ENCODE results near the gene TP73.

TP73 gene

DNA sequence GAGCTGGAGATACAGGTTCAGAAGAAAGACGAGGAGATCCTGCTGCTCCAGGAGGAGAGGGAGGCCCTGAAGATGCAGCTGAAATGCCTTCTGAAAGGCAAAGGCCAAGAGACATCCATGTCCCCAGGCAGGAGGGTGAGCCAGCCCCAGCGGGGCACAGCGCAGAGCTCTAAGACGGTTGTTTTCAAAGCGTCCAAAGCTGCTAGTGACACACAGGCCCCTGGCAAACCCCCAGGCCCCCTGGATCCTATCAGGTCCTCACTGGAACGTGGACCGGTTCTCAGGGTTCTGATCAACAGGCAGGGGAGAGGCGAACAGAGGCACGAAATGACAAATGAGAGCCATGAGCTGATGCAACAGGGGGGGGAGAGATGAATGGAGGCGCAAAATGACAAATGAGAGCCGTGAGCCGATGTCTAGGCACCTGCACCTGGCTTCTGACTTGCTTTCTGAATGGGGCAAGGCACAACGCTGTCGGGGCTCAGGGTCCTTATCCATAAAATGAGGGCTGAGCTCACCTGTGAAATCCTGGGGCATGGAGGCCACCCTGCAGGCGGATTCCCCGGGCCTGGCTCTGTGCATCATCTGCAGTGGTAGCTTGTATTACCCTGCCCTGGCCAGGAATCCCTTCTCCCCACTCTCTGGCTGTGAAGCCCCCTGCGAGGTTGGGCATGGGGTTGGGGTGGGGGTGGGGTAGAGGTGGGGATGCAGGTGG lies 109.1 kb downstream of the TP73 start:
- Mint-ChIP-seq H3K27me3 (peaks cover 14% of the 10 kb centered on the region), H3K27ac (no peak overlapping the region), H3K36me3 (no peaks in the 10 kb centered on the region), H3K4me1 (no peaks in the 10 kb centered on the region), H3K4me3 (no peak overlapping the region), H3K9me3 (peaks cover 5% of the 10 kb centered on the region)
- ATAC-seq (ENCODE audit: low read depth) (no peak), DNase-seq (ENCODE audit: low spot score in 2 of 2) (no peak)

DNA sequence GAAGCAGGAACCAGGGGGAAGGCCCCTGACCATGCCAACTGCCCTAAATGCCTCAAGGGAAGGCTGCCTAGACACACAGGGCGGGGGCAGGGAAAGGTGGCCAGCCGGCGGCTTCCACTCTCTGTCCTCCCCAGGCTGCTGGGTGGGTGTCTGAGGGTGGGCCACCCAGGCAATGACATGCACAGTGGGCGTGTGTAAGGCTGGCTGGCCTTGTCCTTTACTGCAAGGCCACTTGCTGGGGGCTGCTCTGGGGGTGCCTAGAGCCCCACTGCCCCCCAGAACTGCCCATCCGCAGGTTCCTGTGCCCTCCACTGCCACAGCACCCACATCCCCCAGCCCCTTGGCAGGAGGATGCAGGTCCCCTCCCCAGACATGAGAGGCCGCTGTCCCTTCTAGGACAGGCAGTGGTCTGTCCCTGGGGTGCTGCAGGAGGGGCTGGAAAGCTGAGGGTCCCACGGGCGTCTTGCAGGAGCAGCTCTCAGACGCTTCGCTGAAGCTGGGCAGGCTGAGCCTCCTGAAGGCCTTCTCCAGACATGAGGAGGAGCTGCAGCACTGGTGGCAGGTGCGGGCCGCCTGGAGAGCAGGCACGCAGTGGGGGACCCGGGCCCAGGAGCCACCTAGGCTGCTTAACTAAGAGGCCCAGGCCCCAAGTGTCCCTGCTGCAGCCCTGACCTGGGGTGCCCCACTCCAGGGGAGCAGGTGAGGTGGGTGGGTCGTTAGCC lies 110.0 kb downstream of the TP73 start:
- DNase-seq (ENCODE audit: low spot score in 2 of 2) (no peak), ATAC-seq (ENCODE audit: low read depth) (no peak)
- Mint-ChIP-seq H3K27ac (no peak overlapping the region), H3K36me3 (no peaks in the 10 kb centered on the region), H3K4me1 (no peaks in the 10 kb centered on the region), H3K27me3 (peaks cover 13% of the 10 kb centered on the region), H3K9me3 (peaks cover 5% of the 10 kb centered on the region), H3K4me3 (no peak overlapping the region)

DNA sequence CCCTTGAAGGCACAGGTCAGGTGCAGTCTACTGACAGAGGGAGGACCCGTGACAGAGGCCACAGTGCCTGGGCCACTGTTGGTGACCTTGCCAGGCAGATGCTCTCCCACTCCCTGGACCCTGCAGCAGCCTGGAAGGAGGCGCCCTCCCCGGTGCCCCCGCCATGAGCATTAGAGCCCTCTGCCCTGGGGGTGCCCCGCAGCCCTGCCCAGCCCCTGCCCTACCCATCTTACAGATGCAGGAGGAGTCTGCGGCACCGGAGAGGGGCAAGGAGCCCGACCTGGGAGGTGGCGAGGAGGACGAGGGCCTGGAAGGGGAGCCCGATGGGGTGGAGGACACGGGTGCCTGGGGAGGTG lies 110.5 kb downstream of the TP73 start:
- H3K4me1 Mint-ChIP-seq: no peaks in the 10 kb centered on the region
- H3K27me3 Mint-ChIP-seq: peaks cover 18% of the 10 kb centered on the region
- DNase-seq (ENCODE audit: low spot score in 2 of 2) (no peak), ATAC-seq (ENCODE audit: low read depth) (no peak)
- no peaks in the 10 kb centered on the region for H3K36me3 Mint-ChIP-seq
- H3K9me3 Mint-ChIP-seq: peaks cover 5% of the 10 kb centered on the region
- no peak overlapping the region for H3K27ac Mint-ChIP-seq
- no peak overlapping the region for H3K4me3 Mint-ChIP-seq

DNA sequence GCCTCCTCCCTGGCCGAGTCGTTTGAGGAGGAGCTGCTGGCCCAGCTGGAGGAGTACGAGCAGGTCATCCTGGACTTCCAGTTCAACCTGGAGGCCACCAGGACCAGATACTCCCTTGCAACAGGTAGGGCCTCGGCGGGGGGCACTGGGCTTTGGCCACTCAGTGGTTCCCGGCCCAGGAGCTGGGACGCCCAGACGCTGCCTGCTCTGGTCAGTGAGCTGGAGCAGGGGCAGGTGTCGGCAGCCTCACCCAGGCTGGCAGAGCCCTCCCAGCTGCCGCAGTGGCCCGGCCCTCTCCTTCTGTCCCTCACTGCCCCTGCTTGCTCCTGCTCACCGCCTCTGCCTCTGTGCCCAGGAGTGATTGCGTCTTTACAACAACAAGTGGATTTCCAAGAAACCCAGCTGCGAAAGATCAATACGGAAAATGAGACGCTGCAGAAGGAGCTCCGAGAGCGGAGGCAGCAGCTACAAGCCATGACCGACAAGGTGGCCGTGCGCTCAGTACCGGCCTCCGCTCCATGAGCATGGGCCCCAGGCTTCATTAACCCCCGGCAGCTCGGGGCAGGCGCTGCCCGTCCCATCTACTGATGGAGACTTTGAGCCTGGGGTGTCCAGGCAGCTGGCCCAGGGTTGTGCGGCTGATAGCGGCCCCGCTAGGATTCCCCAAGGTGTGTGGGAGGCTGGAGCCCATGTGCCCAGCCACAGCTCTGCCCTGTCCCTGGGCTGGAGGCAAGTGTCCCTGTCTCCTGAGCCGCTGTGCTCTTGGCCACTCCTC lies 111.2 kb downstream of the TP73 start:
- no peaks in the 10 kb centered on the region for H3K36me3 Mint-ChIP-seq
- no peaks in the 10 kb centered on the region for H3K4me1 Mint-ChIP-seq
- no peak for DNase-seq (ENCODE audit: low spot score in 2 of 2)
- H3K9me3 Mint-ChIP-seq: peaks cover 5% of the 10 kb centered on the region
- no peak overlapping the region for H3K4me3 Mint-ChIP-seq
- H3K27ac Mint-ChIP-seq: no peak overlapping the region
- no peak for ATAC-seq (ENCODE audit: low read depth)
- H3K27me3 Mint-ChIP-seq: peaks cover 18% of the 10 kb centered on the region

DNA sequence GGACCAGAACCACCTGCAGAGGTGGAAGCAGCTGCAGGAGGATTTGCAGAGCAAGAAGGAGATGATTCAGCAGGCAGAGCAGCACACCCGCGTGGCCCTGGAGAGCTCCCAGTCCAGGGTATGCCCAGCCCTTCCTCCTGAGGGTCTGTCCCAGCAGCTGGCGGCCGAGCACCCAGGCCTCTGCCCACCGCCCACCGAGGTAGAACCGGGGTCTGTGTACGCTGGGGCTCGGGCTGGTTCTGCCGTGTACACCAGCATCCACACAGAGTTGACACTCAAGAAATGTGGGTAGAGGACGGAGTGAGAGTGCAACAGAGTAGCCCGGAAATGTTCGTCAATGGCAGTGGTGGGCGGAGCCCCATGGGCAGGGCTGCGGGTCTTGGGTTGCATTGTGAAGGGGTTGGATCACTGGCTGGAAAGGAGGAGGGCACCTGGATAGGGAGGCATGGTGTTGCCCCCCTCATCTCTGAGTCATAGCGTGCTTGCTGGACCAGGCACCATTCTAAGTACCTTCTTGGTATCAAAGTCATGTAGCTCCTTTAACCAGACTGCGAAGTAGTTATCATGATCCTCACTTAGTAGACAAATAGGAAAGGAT lies 115.1 kb downstream of the TP73 start:
- DNase-seq (ENCODE audit: low spot score in 2 of 2): no peak
- Mint-ChIP-seq H3K9me3 (no peaks in the 10 kb centered on the region), H3K27ac (no peak overlapping the region)

DNA sequence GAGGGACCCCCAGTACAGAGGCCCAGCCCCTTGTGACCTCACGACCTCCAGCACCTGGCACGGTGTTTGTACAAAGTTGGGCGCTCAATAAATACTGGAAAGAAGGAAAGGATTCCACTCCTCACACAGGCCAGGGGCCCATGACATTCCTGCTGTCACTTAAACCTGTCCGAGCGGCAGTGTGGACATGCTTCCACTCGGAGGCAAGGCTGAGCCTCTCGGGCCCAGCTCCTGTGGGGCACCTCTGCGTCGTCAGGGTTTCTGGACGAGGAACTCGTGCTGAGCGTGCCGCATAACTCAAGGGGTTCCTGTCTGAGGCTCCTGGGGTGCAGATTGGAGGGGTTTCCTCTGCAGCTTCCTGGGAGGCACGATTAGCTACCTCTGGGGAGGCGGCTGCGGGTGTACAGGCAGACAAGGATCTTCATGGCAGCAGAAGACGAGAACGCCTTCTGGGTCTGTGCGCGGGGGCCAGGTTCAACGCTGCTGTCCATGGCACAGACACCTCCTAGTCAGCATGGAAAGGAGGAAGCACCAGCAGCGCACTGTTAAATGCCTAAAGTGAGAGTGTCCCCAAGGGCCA lies 116.6 kb downstream of the TP73 start:
- no peak overlapping the region for H3K4me3 Mint-ChIP-seq
- peaks cover 11% of the 10 kb centered on the region for H3K27me3 Mint-ChIP-seq
- ATAC-seq (ENCODE audit: low read depth): no peak
- peaks cover 4% of the 10 kb centered on the region for H3K4me1 Mint-ChIP-seq
- no peaks in the 10 kb centered on the region for H3K9me3 Mint-ChIP-seq
- no peak for DNase-seq (ENCODE audit: low spot score in 2 of 2)
- no peaks in the 10 kb centered on the region for H3K36me3 Mint-ChIP-seq
- H3K27ac Mint-ChIP-seq: no peak overlapping the region

More for the DNA sequence above, 115.1 kb downstream of the TP73 start:
- Mint-ChIP-seq H3K36me3 (no peaks in the 10 kb centered on the region), H3K4me1 (peaks cover 4% of the 10 kb centered on the region), H3K27me3 (peaks cover 13% of the 10 kb centered on the region), H3K4me3 (no peak overlapping the region)
- no peak for ATAC-seq (ENCODE audit: low read depth)

DNA sequence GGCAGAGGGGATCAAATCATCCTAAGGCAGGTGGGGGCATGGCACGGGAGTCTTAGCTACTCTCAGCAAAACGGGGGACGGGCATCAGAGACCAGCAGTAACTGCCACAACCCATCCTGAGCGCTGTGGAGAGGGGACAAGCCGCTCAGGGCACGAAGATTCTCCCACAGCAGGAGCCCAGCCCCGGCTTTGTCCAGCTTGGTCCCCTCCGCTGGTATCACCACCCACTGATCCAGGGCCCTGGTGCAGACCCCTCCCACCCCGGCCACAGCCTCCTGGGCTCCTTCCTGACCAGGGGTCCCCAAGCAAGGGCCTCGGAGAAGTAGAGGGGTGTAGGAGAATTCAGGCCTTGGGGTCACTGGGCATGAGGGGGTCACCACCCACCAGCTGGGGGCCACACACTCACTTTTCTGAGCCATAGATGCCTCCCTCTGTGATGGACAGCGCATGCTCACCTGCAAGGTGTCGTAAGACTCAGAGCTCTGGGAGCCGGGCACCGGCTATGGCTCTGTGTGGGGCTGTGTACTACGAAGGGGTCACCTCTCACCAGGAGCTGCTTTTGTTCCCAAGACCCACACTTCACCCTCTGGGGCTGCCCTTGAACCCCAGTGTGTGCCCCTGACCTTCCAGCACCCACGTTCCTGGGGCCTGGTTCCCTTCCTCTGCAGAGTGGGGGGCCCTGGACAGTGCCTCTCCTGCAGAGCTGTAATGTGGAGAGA lies 117.9 kb downstream of the TP73 start:
- Mint-ChIP-seq H3K27me3 (peaks cover 8% of the 10 kb centered on the region), H3K4me1 (peaks cover 6% of the 10 kb centered on the region), H3K9me3 (no peaks in the 10 kb centered on the region), H3K4me3 (peak overlapping the region; percentile 60), H3K27ac (no peak overlapping the region), H3K36me3 (no peaks in the 10 kb centered on the region)
- ATAC-seq (ENCODE audit: low read depth) (no peak), DNase-seq (ENCODE audit: low spot score in 2 of 2) (no peak)

DNA sequence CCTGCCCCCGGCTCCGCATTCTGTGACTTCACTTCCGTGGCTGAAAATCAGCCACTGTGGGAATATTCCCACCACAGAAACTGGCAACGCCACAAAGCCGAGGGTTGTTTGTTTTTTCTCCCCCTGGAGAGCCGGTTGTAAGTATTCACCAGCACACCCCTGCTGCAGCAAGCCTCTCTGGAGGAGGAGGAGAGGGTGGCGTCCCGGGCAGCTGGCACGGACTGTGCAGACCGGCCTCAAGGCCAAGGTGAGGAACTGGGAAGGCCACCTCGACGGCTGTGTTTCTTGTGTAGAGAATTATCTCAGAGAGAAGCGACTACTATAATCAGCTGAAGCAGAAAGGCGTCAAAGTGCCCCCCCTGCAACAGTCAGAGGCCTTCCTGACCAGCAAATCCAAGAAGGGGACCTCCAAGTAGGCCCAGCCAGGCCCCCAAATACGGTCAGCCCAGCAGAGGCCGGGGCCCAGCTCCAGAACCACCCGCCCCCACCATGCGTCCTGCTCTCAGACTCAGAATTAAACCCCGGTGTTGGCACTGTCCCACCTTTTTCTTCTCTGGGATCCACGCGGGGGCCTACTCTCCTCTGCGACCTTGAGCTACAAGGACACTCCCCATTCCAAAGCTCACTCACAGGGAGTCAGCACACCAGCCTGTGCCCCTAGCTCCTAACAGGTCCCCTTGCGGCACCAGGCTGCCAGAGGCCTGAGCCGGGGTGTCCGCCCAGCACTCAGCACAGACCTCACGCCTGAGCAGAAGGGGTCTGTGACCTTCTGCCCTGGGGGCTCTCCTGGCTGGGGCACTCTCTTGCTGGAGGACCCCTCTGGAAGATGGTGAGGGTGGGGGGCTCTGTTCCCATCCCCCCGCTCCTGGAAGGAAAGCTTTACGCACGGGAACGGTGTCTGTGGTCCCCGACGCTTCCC lies 119.1 kb downstream of the TP73 start:
- DNase-seq (ENCODE audit: low spot score in 2 of 2) (no peak), ATAC-seq (ENCODE audit: low read depth) (no peak)
- Mint-ChIP-seq H3K36me3 (no peaks in the 10 kb centered on the region), H3K27ac (no peak overlapping the region), H3K9me3 (no peaks in the 10 kb centered on the region), H3K27me3 (peaks cover 6% of the 10 kb centered on the region), H3K4me3 (peak overlapping the region; percentile 83), H3K4me1 (peaks cover 15% of the 10 kb centered on the region)

DNA sequence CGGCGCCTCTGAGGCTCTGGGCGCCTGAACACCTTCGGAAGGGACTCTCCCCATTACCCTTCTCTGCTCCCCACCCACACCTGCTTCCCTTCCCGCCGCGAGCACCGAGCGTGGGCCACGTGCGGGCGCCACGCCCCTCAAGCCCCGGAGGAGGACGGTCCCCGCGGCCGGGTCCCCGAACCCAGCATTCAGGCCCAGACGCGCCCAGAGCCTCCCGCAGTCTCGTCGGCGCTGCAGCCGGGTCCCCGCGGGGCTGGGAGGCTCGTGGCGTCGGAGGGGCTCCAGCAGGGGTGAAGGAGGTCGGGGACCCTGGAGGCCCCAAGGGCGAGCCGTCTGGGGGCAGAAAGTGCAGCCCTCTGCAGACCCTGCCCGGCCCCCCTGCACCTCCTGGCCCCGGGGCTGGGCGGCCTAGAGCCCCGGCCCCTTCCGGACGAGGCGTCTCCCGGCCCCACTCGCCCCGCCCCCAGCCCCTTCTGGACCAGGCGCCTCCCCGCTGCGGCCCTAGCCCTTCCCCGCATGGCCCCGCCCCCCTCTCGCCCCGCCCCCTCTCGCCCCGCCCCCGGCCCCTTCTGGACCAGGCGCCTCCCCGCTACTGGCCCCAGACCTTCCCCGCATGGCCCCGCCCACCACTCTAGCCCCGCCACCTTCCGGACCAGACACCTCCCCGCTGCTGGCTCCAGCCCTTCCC lies 119.9 kb downstream of the TP73 start:
- Mint-ChIP-seq H3K9me3 (no peaks in the 10 kb centered on the region), H3K4me3 (peak overlapping the region; percentile 83), H3K4me1 (peaks cover 15% of the 10 kb centered on the region), H3K27ac (no peak overlapping the region), H3K27me3 (peaks cover 5% of the 10 kb centered on the region), H3K36me3 (no peaks in the 10 kb centered on the region)
- ATAC-seq (ENCODE audit: low read depth): peak; percentile 77
- peak; percentile 78 to 85 for DNase-seq (ENCODE audit: low spot score in 2 of 2)

DNA sequence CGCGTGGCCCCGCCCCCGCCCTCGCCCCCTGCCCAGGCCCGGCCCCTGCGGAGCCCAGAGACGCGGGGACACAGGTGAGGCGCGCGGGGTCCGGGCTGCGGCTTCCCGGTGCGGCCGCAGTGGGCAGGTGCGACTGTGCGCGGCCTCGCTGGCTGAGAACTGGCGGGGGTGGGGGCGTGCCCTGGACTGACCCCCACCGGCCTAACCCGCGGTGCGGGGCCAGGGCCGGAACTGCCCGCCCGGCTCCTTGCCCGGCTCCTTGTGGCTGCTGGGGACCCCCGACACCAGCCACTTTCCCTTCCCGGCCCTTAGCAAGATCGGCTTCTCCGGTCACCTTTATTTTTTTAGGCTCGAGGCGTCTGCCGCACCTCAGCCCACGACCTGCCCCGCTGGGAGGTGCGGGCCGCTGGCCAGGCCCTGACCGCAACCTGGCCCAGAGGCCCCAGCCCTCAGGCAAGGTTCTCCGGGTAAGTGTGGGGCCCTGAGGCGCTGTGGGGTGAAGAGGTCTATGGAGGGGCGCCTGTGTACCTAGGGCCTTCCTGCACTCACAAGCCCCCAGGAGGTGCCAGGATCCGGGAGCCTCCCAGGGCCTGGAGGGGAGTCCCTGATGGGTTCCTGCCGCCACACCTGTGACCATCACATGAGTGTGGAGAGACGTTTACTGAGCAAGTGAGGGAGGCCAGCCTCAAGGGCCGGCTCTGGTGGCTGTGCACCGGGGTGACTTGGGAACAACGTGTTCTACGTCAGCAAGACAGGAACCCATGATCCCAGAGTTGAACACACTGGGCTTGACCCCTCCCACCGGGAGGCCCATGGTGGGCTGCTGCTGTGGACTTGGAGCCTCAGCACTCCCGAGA lies 120.6 kb downstream of the TP73 start, which contains the start of gene SMIM1:
TSS of gene SMIM1 (plus strand) at position 35 of the 857 bp plus-strand sequence. CDS start 2,625 bp downstream, outside the sequence.
- no peaks in the 10 kb centered on the region for H3K9me3 Mint-ChIP-seq
- H3K27ac Mint-ChIP-seq: no peak within 1 kb of the TSS
- H3K4me1 Mint-ChIP-seq: peaks cover 15% of the 10 kb centered on the region
- H3K36me3 Mint-ChIP-seq: no peaks in the 10 kb centered on the region
- peak in 1 of 2 donors; percentile 41 for DNase-seq (ENCODE audit: low spot score in 2 of 2)
- no peaks in the 10 kb centered on the region for H3K27me3 Mint-ChIP-seq
- no peak for ATAC-seq (ENCODE audit: low read depth)
- H3K4me3 Mint-ChIP-seq: peak within 1 kb of the TSS; percentile 83

DNA sequence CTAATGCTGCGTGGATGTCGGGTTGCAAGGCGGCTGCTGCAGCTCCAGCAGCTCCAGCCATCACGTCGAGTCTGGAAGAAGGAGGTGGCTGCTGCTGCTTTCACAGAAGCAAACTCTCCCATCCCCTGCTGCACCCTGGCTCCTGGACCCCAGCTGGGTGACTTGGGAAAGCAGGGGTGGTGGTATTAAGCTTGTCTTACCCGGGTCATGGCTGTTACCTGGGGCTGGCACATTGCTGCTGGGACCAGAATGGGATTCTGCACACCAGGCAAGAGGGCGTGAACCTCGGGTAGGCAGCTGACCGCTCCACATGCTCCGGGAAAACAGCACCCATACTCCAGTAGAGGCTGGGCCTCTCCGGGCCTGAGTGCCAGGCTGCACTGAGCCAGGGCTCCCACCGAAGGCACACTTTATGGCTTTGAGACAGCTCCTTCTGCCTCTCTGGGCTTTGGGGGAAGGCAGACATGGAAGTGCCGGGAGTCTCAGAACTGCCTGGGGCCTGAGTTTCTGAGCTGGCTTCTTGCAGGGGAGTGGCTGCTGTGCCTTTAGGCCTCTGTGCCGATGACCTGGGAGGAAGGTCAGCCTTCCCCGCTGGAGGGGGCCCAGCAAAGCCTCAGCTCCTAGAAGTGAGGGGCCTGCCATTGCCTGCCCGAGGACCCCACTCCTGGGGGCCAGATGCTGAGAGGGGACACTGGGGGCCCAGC lies 121.4 kb downstream of the TP73 start:
- Mint-ChIP-seq H3K4me3 (peak overlapping the region; percentile 17), H3K4me1 (peaks cover 15% of the 10 kb centered on the region), H3K36me3 (no peaks in the 10 kb centered on the region), H3K27me3 (no peaks in the 10 kb centered on the region), H3K27ac (no peak overlapping the region), H3K9me3 (no peaks in the 10 kb centered on the region)
- DNase-seq (ENCODE audit: low spot score in 2 of 2) (no peak), ATAC-seq (ENCODE audit: low read depth) (no peak)

Data from memory B cell (primary cell).